Naive thymus-derived CD4-positive, alpha-beta T cell (primary cell): Measurements from ENCODE around the gene METTL5. TPM values are rescaled to one million over a fixed set of nuclear protein-coding genes. Genes with fewer than 3 reads are reported as not detected.
A peak's percentile ranks its signal among the peaks of the same experiment; 100 is the strongest.
"Not testable (repeated sequence)": the region's sequence is repeated elsewhere in the genome, so short reads cannot be mapped to it uniquely, and the experiment has no call there.

ENCODE experiments used
- ATAC-seq: fragments of 150-1000 bp; cut with Tn5 transposase; 2 replicates; pipeline ENCODE4 v1.10.0; 2021; ENCODE audit warnings: mild to moderate bottlenecking, moderate library complexity
- CTCF ChIA-PET: fragments of 350-600 bp; sonication (Branson Sonifier 250); formaldehyde crosslinking; loops from one replicate; lab custom pipeline; 2021; ENCODE audit warnings: antibody characterized with exemption; lab: Charles Lee
- POLR2A ChIA-PET: fragments of 350-600 bp; sonication (Branson Sonifier 250); formaldehyde crosslinking; loops from one replicate; lab custom pipeline; 2021; ENCODE audit warnings: antibody characterized with exemption, inconsistent platforms; lab: Charles Lee
- DNase-seq, 9 donors: peaks; one replicate each; pipeline versions ENCODE4 v3.0.0 to v3.0.0-alpha.2; 2020 to 2022; ENCODE audit warnings: mixed read lengths in 1 of 9
- H3K27ac ChIP-seq: one replicate; pipeline ENCODE4 v1.7.0; 2013; ENCODE audit warnings: mild to moderate bottlenecking, low read depth, low read length, moderate library complexity
- H3K27me3 ChIP-seq, 2 donors: one replicate each; pipeline ENCODE4 v1.7.0; 2013; ENCODE audit warnings: low read length in 2 of 2, mild to moderate bottlenecking in 2 of 2, moderate library complexity in 2 of 2; ENCODE audit not compliant: control insufficient read depth in 2 of 2, insufficient read depth in 2 of 2
- H3K36me3 ChIP-seq, 3 experiments: 1 replicate in 2 of 3; 2 replicates in 1 of 3; pipeline ENCODE4 v1.7.0; 2013; ENCODE audit warnings: low read length in 3 of 3, mild to moderate bottlenecking in 3 of 3, moderate library complexity in 1 of 3; ENCODE audit not compliant: insufficient read depth in 3 of 3, control insufficient read depth in 2 of 3
- H3K4me1 ChIP-seq, 2 donors: one replicate each; pipeline ENCODE4 v1.7.0; 2013; ENCODE audit warnings: low read length in 2 of 2, mild to moderate bottlenecking in 2 of 2, moderate library complexity in 1 of 2; ENCODE audit not compliant: control insufficient read depth in 2 of 2, insufficient read depth in 2 of 2
- H3K4me3 ChIP-seq: 2 replicates; pipeline ENCODE4 v1.7.0; 2013; ENCODE audit warnings: mild to moderate bottlenecking, low read length
- H3K9me3 ChIP-seq, 3 experiments: 1 replicate in 2 of 3; 2 replicates in 1 of 3; pipeline ENCODE4 v1.7.0; 2013; ENCODE audit warnings: low read length in 3 of 3; ENCODE audit not compliant: control insufficient read depth in 2 of 3
- H3K27ac Mint-ChIP-seq, 9 donors: one replicate each; pipeline ENCODE4 v1.8.0; 2020 to 2022; ENCODE audit warnings: mixed read lengths in 9 of 9, mild to moderate bottlenecking in 8 of 9, moderate library complexity in 5 of 9, inconsistent platforms in 2 of 9
- H3K27me3 Mint-ChIP-seq, 5 donors: one replicate each; pipeline ENCODE4 v1.8.0; 2021 to 2022; ENCODE audit warnings: mixed read lengths in 5 of 5, mild to moderate bottlenecking in 1 of 5
- H3K36me3 Mint-ChIP-seq, 5 donors: one replicate each; pipeline ENCODE4 v1.8.0; 2020 to 2022; ENCODE audit warnings: mixed read lengths in 5 of 5, mild to moderate bottlenecking in 3 of 5, inconsistent platforms in 1 of 5
- H3K4me1 Mint-ChIP-seq, 7 donors: one replicate each; pipeline ENCODE4 v1.8.0; 2020 to 2022; ENCODE audit warnings: mixed read lengths in 7 of 7, mild to moderate bottlenecking in 3 of 7, inconsistent platforms in 1 of 7
- H3K4me3 Mint-ChIP-seq, 10 donors: one replicate each; pipeline ENCODE4 v1.8.0; 2020 to 2022; ENCODE audit warnings: mild to moderate bottlenecking in 10 of 10, mixed read lengths in 10 of 10, moderate library complexity in 6 of 10, inconsistent platforms in 2 of 10
- H3K9me3 Mint-ChIP-seq, 11 donors: one replicate each; pipeline ENCODE4 v1.8.0; 2020 to 2022; ENCODE audit warnings: mixed read lengths in 11 of 11, mild to moderate bottlenecking in 4 of 11, inconsistent platforms in 1 of 11, moderate library complexity in 1 of 11
- intact Hi-C, 2 donors: fragments of 100-400 bp; cut with micrococcal nuclease; formaldehyde crosslinking; loops; one replicate each; pipeline ENCODE4 v1.15.1; 2023
- polyA plus RNA-seq, 2 donors: library from polyadenylated mRNA; unstranded; fragments of 300-500 nt; fragmentation: Illumina TruSeq; gene quantifications; one replicate each; pipeline ENCODE4 v1.2.3, GENCODE V29; 2021
- total RNA-seq, 6 experiments: library from RNA in 5 of 6; stranded (reverse) in 5 of 6; gene quantifications; 1 replicate in 5 of 6; 2 replicates in 1 of 6; pipeline ENCODE4 v1.2.3 and lab custom pipeline; 2021 to 2026

Gene METTL5
- total and polyA plus RNA-seq, 7 experiments from 2014 or later: 21.1 to 149 (median 46.4) TPM

- intact Hi-C loops: no loop called here
- Mint-ChIP-seq H3K9me3 (peaks cover 0 to 5% (median 0%) of the 10 kb centered on the region in 11 donors), H3K27me3 (no peaks in the 10 kb centered on the region), H3K4me1 (peaks cover 10 to 73% (median 60%) of the 10 kb centered on the region in 7 donors), H3K27ac (peak overlapping the region in 4 of 9 donors; percentile 19 to 63 (median 50)), H3K36me3 (peaks cover 0 to 46% (median 31%) of the 10 kb centered on the region in 5 donors), H3K4me3 (peak overlapping the region in 3 of 10 donors; percentile 20 to 50 (median 22))
- ATAC-seq (no peak), DNase-seq (no peak)
- CTCF ChIA-PET: no interaction called here
- Histone ChIP-seq H3K36me3 (no peaks in the 10 kb centered on the region), H3K9me3 (no peaks in the 10 kb centered on the region), H3K4me3 (no peak overlapping the region), H3K27ac (no peak overlapping the region), H3K4me1 (peaks cover 3 to 8% of the 10 kb centered on the region in 2 donors), H3K27me3 (no peaks in the 10 kb centered on the region)
- POLR2A ChIA-PET: no interaction called here
These were observed 25.0 kb upstream of the METTL5 start for GRCh38 chr2:169849710-169850109.

GRCh38 chr2:169848959-169849693, 24.4 kb upstream of the METTL5 start:
- CTCF ChIA-PET, H3K27ac ChIP-seq, H3K27me3 ChIP-seq, ATAC-seq, H3K4me3 ChIP-seq, H3K36me3 ChIP-seq, H3K27me3 Mint-ChIP-seq, POLR2A ChIA-PET, H3K9me3 Mint-ChIP-seq, H3K4me1 ChIP-seq, intact Hi-C loops, DNase-seq, H3K9me3 ChIP-seq: not testable (repeated sequence)
- Mint-ChIP-seq H3K4me3 (peak overlapping the region in 3 of 10 donors; percentile 16 to 50 (median 22)), H3K27ac (peak overlapping the region in 3 of 9 donors; percentile 19 to 63 (median 59)), H3K4me1 (peaks cover 10 to 79% (median 65%) of the 10 kb centered on the region in 7 donors), H3K36me3 (peaks cover 0 to 50% (median 32%) of the 10 kb centered on the region in 5 donors)

- Histone ChIP-seq H3K36me3 (peaks cover 0 to 6% (median 0%) of the 10 kb centered on the region in 3 experiments), H3K4me3 (no peak overlapping the region), H3K9me3 (no peaks in the 10 kb centered on the region), H3K27me3 (no peaks in the 10 kb centered on the region), H3K27ac (no peak overlapping the region), H3K4me1 (peaks cover 3 to 7% of the 10 kb centered on the region in 2 donors)
- no peak for ATAC-seq
- DNase-seq: no peak
- POLR2A ChIA-PET: no interaction called here
- H3K27me3 Mint-ChIP-seq: no peaks in the 10 kb centered on the region
- H3K4me1 Mint-ChIP-seq: peaks cover 9 to 76% (median 69%) of the 10 kb centered on the region in 7 donors
- intact Hi-C loops: no loop called here
- CTCF ChIA-PET: interaction anchor here (0.9 kb wide), 1 partner anchor 20 kb away, joined by 3 read pairs; the partner anchor contains the start of gene METTL5
- H3K4me3 Mint-ChIP-seq: no peak overlapping the region
- H3K36me3 Mint-ChIP-seq: peaks cover 6 to 49% (median 29%) of the 10 kb centered on the region in 5 donors
- peaks cover 0 to 5% (median 0%) of the 10 kb centered on the region in 11 donors for H3K9me3 Mint-ChIP-seq
- peak overlapping the region in 2 of 9 donors; percentile 6 to 77 for H3K27ac Mint-ChIP-seq
These were observed 20.3 kb upstream of the METTL5 start for GRCh38 chr2:169845016-169845415.

GRCh38 chr2:169841625-169842024, 16.9 kb upstream of the METTL5 start:
- H3K27ac ChIP-seq, H3K4me1 ChIP-seq, POLR2A ChIA-PET, DNase-seq, H3K9me3 Mint-ChIP-seq, intact Hi-C loops, ATAC-seq, H3K4me3 ChIP-seq, H3K36me3 ChIP-seq, H3K27me3 Mint-ChIP-seq, CTCF ChIA-PET, H3K4me3 Mint-ChIP-seq, H3K27ac Mint-ChIP-seq, H3K27me3 ChIP-seq, H3K9me3 ChIP-seq: not testable (repeated sequence)
- peaks cover 6 to 42% (median 13%) of the 10 kb centered on the region in 5 donors for H3K36me3 Mint-ChIP-seq
- H3K4me1 Mint-ChIP-seq: peaks cover 6 to 81% (median 70%) of the 10 kb centered on the region in 7 donors

- ChIA-PET CTCF (no interaction called here), POLR2A (no interaction called here)
- Mint-ChIP-seq H3K27me3 (no peaks in the 10 kb centered on the region), H3K4me3 (no peak overlapping the region), H3K27ac (peak overlapping the region in 2 of 9 donors; percentile 28 to 42), H3K4me1 (peaks cover 6 to 81% (median 69%) of the 10 kb centered on the region in 7 donors), H3K36me3 (peaks cover 6 to 37% (median 13%) of the 10 kb centered on the region in 5 donors), H3K9me3 (peaks cover 0 to 3% (median 0%) of the 10 kb centered on the region in 11 donors)
- H3K36me3 ChIP-seq: peaks cover 0 to 6% (median 0%) of the 10 kb centered on the region in 3 experiments
- ATAC-seq: no peak
- H3K9me3 ChIP-seq: no peaks in the 10 kb centered on the region
- peak overlapping the region; percentile 35 for H3K27ac ChIP-seq
- DNase-seq: no peak
- no peaks in the 10 kb centered on the region for H3K27me3 ChIP-seq
- no peaks in the 10 kb centered on the region for H3K4me1 ChIP-seq
- no peak overlapping the region for H3K4me3 ChIP-seq
- intact Hi-C loops: no loop called here
These were observed 16.0 kb upstream of the METTL5 start for GRCh38 chr2:169840747-169841142.

- no peaks in the 10 kb centered on the region for H3K27me3 ChIP-seq
- POLR2A ChIA-PET: no interaction called here
- no peak for ATAC-seq
- intact Hi-C loops: no loop called here
- peaks cover 6 to 33% (median 13%) of the 10 kb centered on the region in 5 donors for H3K36me3 Mint-ChIP-seq
- H3K9me3 Mint-ChIP-seq: peaks cover 0 to 3% (median 0%) of the 10 kb centered on the region in 11 donors
- no peak overlapping the region for H3K4me3 Mint-ChIP-seq
- H3K36me3 ChIP-seq: peaks cover 0 to 6% (median 0%) of the 10 kb centered on the region in 3 experiments
- no peaks in the 10 kb centered on the region for H3K9me3 ChIP-seq
- no peak for DNase-seq
- no peak overlapping the region for H3K4me3 ChIP-seq
- no peaks in the 10 kb centered on the region for H3K27me3 Mint-ChIP-seq
- peaks cover 6 to 83% (median 67%) of the 10 kb centered on the region in 7 donors for H3K4me1 Mint-ChIP-seq
- CTCF ChIA-PET: no interaction called here
- H3K27ac ChIP-seq: peak overlapping the region; percentile 35
- no peaks in the 10 kb centered on the region for H3K4me1 ChIP-seq
- peak overlapping the region in 3 of 9 donors; percentile 29 to 42 (median 36) for H3K27ac Mint-ChIP-seq
These were observed 15.4 kb upstream of the METTL5 start for GRCh38 chr2:169839954-169840746.
